Measurements from ENCODE around the gene MS4A6A. TPM values are rescaled to one million over a fixed set of nuclear protein-coding genes. Genes with fewer than 3 reads are reported as not detected.

Gene MS4A6A
- polyA plus RNA-seq, 1 of the 3 experiments (the other 2 are of a cell fraction) = not detected

- WGBS (ENCODE audit: low lambda C conversion rate) = 0% methylated on average over 1 of the region's 1 CpG
- Histone ChIP-seq H3K9me3 (no peaks in the 10 kb centered on the region), H3K9me2 (no peaks in the 10 kb centered on the region), H2AFZ (ENCODE audit: low read depth) (no peak overlapping the region), H3K27me3 (ENCODE audit: insufficient read depth) (no peaks in the 10 kb centered on the region; the same call in 1 of the 2 replicates), H3K27ac (ENCODE audit: low read depth in 2 of 2, low read length in 1 of 2) (no peak overlapping the region), H3K4me3 (ENCODE audit: low read depth in 2 of 2, low read length in 1 of 2) (no peak overlapping the region), H3F3A (replicated peaks; ENCODE audit: insufficient read depth) (no peaks in the 10 kb centered on the region), H3K4me1 (ENCODE audit: control insufficient read depth in 1 of 2, insufficient read depth in 2 of 2, low read depth in 1 of 2, low read length in 1 of 2) (no peaks in the 10 kb centered on the region), H3K9ac (no peak overlapping the region), H4K20me1 (ENCODE audit: insufficient read depth) (no peaks in the 10 kb centered on the region), H3K79me2 (ENCODE audit: insufficient read depth) (no peaks in the 10 kb centered on the region), H3K36me3 (replicated peaks in 1 of 2; ENCODE audit: control insufficient read depth in 1 of 2, insufficient read depth in 2 of 2, low read length in 1 of 2) (no peaks in the 10 kb centered on the region), H3K4me2 (no peak overlapping the region)
- TF ChIP-seq EP300 (IDR thresholded peaks at IDR 0.05; ENCODE audit: borderline replicate concordance in 1 of 2, low read depth in 1 of 2, low read length in 1 of 2) (no peak), RFX5 (IDR thresholded peaks at IDR 0.05; ENCODE audit: low read length) (no peak), MEF2A (IDR thresholded peaks at IDR 0.05; ENCODE audit: borderline replicate concordance, low read depth) (no peak), POLR2AphosphoS5 (IDR thresholded peaks at IDR 0.05; ENCODE audit: low read depth, low read length) (no peak), IRF3 (IDR thresholded peaks at IDR 0.05; ENCODE audit: low read depth, low read length) (no peak), TEAD4 (IDR thresholded peaks at IDR 0.05; ENCODE audit: borderline replicate concordance, insufficient read depth) (no peak), FOSL2 (IDR thresholded peaks at IDR 0.05; ENCODE audit: borderline replicate concordance, low read depth) (no peak), RXRA (IDR thresholded peaks at IDR 0.05; ENCODE audit: borderline replicate concordance, low read depth) (no peak), TCF12 (IDR thresholded peaks at IDR 0.05) (no peak), RCOR1 (IDR thresholded peaks at IDR 0.05; ENCODE audit: low read length) (no peak), YY1 (IDR thresholded peaks at IDR 0.05; ENCODE audit: low read depth) (no peak), ELF1 (IDR thresholded peaks at IDR 0.05) (no peak), CTCF (IDR thresholded peaks at IDR 0.05) (no peak), FOXJ3 (CRISPR knock-in tag; IDR thresholded peaks at IDR 0.05) (no peak), USF2 (IDR thresholded peaks at IDR 0.05; ENCODE audit: borderline replicate concordance, low read depth, low read length) (no peak), JUND (IDR thresholded peaks at IDR 0.05) (no peak)
- ChIA-PET CTCF (no interaction called here), POLR2A (no interaction called here)
- DNase-seq = no peak
These were observed 26.1 kb upstream of the MS4A6A start for GRCh38 chr11:60208951-60209350.
